Amniotic epithelial cell (primary cell): ENCODE measurements around the gene TGFBR1.

Source experiments
- DNase-seq: peaks from one replicate; pipeline ENCODE4 v3.0.0-alpha.2; 2010; ENCODE audit warnings: low read depth

Gene TGFBR1

GRCh38 chr9:99137225-99137624 lies 32.3 kb downstream of the TGFBR1 start:
- peak; percentile 54 for DNase-seq

GRCh38 chr9:99137891-99138290 lies 33.0 kb downstream of the TGFBR1 start:
- peak; percentile 27 for DNase-seq

DNA sequence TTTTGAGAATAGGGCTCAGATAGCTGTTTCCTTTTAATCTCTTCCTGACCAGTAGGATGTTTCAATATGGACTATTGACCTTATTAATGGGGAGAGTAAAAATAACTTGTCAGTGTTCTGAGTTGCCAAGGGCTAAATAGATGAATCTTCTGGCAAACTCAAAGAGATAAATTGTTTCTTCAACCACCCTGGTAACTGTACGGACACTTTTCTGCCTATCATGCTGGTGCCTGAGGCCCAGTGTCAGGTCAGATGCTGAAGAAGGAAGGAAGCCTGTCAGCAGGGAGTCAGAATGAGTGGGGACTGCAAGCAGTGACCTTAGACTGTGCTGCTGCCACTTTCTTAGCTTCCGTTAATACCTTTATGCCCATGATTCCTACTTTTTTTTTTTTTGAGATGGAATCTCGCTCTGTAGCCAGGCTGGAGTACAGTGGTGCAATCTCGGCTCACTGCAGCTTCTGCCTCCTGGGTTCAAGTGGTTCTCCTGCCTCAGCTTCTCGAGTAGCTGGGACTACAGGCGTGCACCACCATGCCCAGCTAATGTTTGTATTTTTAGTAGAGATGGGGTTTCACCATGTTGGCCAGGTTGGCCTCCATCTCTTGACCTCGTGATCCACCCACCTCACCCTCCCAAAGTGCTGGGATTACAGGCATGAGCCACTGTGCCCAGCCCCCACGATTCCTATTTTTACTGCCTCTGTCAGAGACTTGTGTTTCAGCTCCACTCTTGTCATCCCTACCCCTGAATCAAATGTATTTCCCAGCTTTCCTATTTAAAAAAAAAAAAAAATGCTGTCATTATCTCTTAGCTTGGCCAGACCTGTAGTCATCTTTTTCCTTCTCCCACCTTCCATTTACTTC lies 33.7 kb downstream of the TGFBR1 start:
- DNase-seq, result no peak

- no peak for DNase-seq
Observed at GRCh38 chr9:99139868-99140267, 35.0 kb downstream of the TGFBR1 start.

DNA sequence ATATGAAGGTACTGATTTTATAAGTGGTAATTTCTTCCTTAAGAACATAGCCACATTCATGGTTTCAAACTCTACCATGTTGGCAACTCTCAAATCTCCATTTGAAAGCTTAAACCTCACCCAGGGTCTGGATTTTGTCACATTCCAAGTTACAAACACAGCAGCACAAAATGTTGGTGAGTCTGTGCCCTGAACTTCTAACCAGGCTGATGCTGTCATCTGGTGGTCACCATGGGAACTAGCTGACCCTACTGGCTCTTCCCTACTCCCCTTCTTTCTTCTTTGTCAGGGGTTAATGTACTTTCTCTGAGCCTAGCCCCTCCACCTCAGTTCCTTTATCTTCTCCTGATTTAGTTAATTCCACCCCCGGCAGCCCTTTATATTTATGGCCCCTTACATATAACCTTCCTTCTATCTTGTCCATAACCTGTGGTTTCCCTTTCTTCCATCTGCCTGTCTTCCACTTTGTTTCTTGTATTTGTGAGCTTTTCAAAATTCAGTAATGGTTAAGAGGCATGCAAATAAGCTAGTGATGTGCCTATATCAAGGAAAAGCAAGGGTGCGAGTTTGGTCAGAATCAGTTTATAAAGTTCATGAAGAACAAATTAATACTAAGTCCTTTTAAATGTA lies 35.9 kb downstream of the TGFBR1 start:
- DNase-seq, result peak; percentile 78

GRCh38 chr9:99141849-99142248 lies 36.9 kb downstream of the TGFBR1 start:
- DNase-seq, result no peak

DNA sequence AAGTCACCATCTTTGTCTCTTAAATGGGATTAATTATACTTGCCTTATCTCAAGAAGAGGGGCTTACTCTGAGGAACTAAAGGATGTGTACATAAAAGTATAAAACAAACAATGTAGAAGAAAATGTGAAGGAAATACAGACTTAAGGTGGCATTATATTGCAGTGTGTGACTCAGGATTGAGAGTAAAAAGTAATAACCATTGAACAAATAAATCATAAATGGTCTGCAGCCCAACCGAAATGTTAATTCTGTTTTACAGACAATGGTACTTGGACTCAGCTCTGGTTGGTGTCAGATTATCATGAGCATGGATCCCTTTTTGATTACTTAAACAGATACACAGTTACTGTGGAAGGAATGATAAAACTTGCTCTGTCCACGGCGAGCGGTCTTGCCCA lies 37.4 kb downstream of the TGFBR1 start:
- no peak for DNase-seq

DNA sequence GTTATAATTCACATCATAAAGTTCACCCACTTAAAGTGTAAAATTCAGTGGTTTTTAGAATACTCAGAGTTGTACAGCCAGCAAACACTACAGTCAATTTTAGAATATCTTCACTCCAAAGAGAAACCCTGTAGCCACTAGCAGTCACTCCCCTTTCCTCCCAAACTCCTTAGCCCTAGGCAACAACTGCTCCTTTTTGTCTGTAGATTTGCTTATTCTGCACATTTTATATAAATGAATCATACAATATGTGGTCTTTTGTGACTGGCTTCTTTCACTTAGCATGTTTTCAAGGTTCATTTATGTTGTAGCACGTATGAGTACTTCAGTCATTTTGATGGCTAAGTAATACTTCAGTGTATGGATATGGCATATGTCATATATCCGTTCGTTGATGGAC lies 38.7 kb downstream of the TGFBR1 start:
- no peak for DNase-seq

GRCh38 chr9:99144966-99145365 lies 40.1 kb downstream of the TGFBR1 start:
- no peak for DNase-seq

- DNase-seq, result no peak
Observed at GRCh38 chr9:99146574-99146973, 41.7 kb downstream of the TGFBR1 start.

DNA sequence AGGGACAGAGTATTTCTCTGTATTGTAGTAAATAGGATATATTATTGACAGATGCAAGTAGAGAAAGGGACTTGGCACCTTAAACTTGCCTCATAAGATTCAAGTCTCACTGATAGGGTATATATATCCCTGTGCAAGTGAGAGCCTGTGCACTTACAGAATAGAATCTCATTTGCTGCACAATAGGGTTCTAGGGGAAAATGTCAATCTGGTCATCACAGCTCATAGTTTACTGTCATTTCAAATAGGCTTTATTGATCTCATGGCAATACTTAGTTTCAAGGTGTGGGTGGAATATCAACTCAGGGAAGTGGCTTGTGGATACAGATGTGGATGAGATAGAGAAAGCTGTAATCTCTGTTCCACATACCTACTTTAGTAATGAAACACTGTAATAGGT lies 42.3 kb downstream of the TGFBR1 start:
- no peak for DNase-seq

- DNase-seq, result no peak
Observed at GRCh38 chr9:99150451-99151171, 45.7 kb downstream of the TGFBR1 start.

DNA sequence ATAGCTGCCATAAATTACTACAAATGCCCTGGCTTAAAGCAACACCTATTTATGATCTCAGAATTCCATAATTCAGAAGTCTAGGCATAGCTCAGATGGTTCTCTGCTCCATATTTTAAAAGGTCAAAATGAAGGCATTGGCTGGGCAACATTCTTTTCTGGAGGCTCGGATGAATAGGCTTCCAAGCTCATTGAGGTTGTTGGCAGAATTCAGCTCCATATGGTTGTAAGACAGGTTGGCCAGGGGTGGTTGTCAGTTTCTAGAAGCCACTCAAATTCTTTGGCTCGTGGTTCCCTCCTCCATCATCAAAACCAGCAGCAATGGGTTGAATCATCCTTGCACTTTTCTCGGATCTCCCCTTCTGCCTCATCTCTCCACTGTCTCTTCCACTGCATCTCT lies 49.4 kb downstream of the TGFBR1 start:
- no peak for DNase-seq

GRCh38 chr9:99155736-99156135 lies 50.8 kb downstream of the TGFBR1 start:
- no peak for DNase-seq

DNA sequence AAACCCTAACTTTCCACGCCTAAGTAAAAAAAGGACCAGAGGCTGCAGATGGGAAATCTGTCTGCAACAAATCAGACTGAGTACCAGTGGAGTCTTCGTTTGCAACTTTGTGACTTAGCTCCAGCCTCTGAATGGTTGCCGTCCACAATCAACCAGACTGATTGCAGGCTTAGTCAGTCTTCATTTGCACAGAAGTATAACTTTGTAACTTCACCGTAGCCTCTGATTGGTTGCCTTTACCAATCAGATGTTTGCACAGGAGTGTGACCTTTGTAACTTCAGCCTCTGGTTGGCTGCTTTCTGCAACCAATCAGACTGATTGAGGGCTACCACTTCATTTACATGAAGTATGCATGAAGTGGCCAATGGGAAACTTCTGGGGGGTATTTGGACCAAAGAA lies 53.7 kb downstream of the TGFBR1 start:
- DNase-seq, result peak; percentile 33

- no peak for DNase-seq
Observed at GRCh38 chr9:99160173-99160572, 55.3 kb downstream of the TGFBR1 start.

GRCh38 chr9:99162759-99163364 lies 57.9 kb downstream of the TGFBR1 start:
- peak; percentile 47 for DNase-seq

DNA sequence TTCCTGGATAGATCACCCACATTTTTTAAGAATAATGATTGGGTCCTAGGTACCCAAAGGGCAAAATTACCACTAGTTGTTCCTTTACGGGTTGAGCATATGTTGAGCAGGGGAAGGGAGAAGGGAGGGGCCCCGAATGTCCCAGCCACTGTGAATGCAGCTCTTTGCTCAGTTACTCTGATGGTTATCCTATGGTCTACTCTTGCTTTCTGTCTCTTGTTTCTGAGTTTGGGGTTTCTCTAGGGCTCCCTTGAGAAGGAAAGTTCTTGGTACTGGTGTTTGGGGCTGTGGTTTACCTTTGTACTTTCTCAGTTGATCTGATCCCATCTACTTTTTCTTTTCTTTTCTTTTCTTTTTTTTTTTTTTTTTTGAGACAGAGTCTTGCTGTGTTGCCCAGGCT lies 61.2 kb downstream of the TGFBR1 start:
- DNase-seq, result no peak

DNA sequence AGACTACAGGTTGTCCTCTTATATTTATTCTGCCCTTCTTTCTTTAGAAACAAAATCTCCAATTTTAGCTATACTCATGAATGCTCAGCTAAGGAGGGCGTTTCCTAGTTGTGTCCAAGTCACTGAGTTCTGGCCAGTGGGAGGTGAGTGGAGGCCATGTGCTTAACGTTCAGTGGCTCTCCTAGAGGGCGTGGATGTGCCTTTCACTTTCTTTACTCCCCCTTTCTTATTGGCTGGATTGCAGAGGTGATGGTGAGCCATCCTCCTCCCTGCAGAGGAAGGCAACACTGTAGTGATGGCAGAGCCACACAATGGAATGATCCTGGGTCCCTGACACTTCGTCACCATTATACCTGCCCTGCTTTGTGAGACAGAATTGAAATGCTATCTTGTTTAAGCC lies 62.2 kb downstream of the TGFBR1 start:
- no peak for DNase-seq

- DNase-seq, result no peak
Observed at GRCh38 chr9:99167694-99168093, 62.8 kb downstream of the TGFBR1 start.

GRCh38 chr9:99169086-99169485 lies 64.2 kb downstream of the TGFBR1 start:
- no peak for DNase-seq

GRCh38 chr9:99169982-99170761 lies 65.3 kb downstream of the TGFBR1 start:
- no peak for DNase-seq
